Small intestine (tissue), 7 donors: ENCODE measurements around the gene GFRA1. TPM values are rescaled to one million over a fixed set of nuclear protein-coding genes. Genes with fewer than 3 reads are reported as not detected.
"Not testable (repeated sequence)": the region's sequence is repeated elsewhere in the genome, so short reads cannot be mapped to it uniquely, and the experiment has no call there.

Experiments
- DNase-seq, 2 donors: peaks; one replicate each; pipeline versions ENCODE4 v3.0.0 to v3.0.0-alpha.2; 2013
- FAIRE-seq: peaks from 2 replicates; lab custom pipeline; 2012; peaks lifted over from hg19 to GRCh38; lab: Jason Lieb, UNC
- H3K27ac ChIP-seq, 3 donors: one replicate each; pipeline ENCODE4 v1.5.1; 2013; ENCODE audit warnings: low read length in 2 of 3, mild to moderate bottlenecking in 2 of 3, control low read depth in 1 of 3, inconsistent platforms in 1 of 3, low read depth in 1 of 3, moderate library complexity in 1 of 3
- H3K27me3 ChIP-seq, 3 donors: one replicate each; pipeline ENCODE4 v1.6.1; 2013; ENCODE audit warnings: low read length in 3 of 3, inconsistent platforms in 1 of 3; ENCODE audit not compliant: control insufficient read depth in 3 of 3, insufficient read depth in 3 of 3
- H3K36me3 ChIP-seq, 3 donors: one replicate each; pipeline ENCODE4 v1.6.1; 2013; ENCODE audit warnings: low read length in 3 of 3, inconsistent platforms in 1 of 3, low read depth in 1 of 3, mild to moderate bottlenecking in 1 of 3, moderate library complexity in 1 of 3; ENCODE audit not compliant: control insufficient read depth in 3 of 3, insufficient read depth in 2 of 3
- H3K4me1 ChIP-seq, 3 donors: one replicate each; pipeline ENCODE4 v1.6.1; 2013; ENCODE audit warnings: low read length in 2 of 3, inconsistent platforms in 1 of 3, low read depth in 1 of 3, mild to moderate bottlenecking in 1 of 3, moderate library complexity in 1 of 3; ENCODE audit not compliant: control insufficient read depth in 3 of 3, insufficient read depth in 2 of 3
- H3K4me3 ChIP-seq, 3 donors: one replicate each; pipeline ENCODE4 v1.5.1; 2013; ENCODE audit warnings: low read length in 3 of 3, control low read depth in 1 of 3, inconsistent platforms in 1 of 3, low read depth in 1 of 3, mild to moderate bottlenecking in 1 of 3, moderate library complexity in 1 of 3
- H3K9me3 ChIP-seq, 2 donors: one replicate each; pipeline ENCODE4 v1.6.1; 2013; ENCODE audit warnings: low read depth in 1 of 2, low read length in 1 of 2; ENCODE audit not compliant: control insufficient read depth in 2 of 2, insufficient read depth in 1 of 2
- WGBS, 3 donors: extraction: QIAGEN DNeasy Blood & Tissue Kit; methylation state at CpG; one replicate each; pipeline ENCODE4 v1.1.7; 2013; 5-methylcytosine and 5-hydroxymethylcytosine counted together
- polyA plus RNA-seq, 4 donors: library from polyadenylated mRNA; stranded (reverse) in 3 of 4; unstranded in 1 of 4; fragments of 200-250 nt in 3 of 4; fragments of 120-200 nt in 1 of 4; gene quantifications; one replicate each; pipeline versions ENCODE4 v1.2.1 to v1.2.3, GENCODE V29; 2013
- donor health status: healthy with polysubstance abuse.
- donor health status: control.
- donor health status: control.
- donor health status: Bipolar disorder and iron deficiency.
- donor health status: healthy.

The GFRA1 gene
- polyA plus RNA-seq, 4 donors: 0.22 to 7.4 (median 1.6) TPM

DNA sequence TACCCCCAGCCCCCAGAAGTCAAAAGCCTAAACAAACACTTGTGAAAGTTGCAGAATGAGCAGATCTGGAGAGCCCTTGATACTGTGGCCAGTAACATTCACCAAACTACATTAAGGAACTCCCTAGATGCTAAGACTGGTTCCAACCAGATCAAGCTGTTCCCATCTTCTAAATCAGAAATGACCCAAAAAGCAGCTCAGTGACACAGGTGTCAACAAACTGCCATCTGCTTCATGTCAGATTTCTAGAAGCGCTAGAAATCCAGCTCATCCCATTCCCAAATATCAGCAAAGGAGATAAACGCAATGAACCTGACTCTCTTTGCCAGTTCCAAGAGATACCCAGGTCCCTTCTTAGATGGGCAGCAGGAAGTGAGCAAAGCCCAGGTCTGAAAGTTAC, 90.6 kb downstream of the GFRA1 start:
- H3K27ac ChIP-seq: no peak overlapping the region
- no peaks in the 10 kb centered on the region for H3K36me3 ChIP-seq
- 84 to 85% (median 85%) methylated on average over 2 of the region's 2 CpGs for WGBS, 3 donors
- no peak for DNase-seq
- H3K9me3 ChIP-seq: no peaks in the 10 kb centered on the region
- H3K27me3 ChIP-seq: no peaks in the 10 kb centered on the region
- H3K4me1 ChIP-seq: peaks cover 0 to 5% (median 0%) of the 10 kb centered on the region in 3 donors
- no peak for FAIRE-seq
- no peak overlapping the region for H3K4me3 ChIP-seq

DNA sequence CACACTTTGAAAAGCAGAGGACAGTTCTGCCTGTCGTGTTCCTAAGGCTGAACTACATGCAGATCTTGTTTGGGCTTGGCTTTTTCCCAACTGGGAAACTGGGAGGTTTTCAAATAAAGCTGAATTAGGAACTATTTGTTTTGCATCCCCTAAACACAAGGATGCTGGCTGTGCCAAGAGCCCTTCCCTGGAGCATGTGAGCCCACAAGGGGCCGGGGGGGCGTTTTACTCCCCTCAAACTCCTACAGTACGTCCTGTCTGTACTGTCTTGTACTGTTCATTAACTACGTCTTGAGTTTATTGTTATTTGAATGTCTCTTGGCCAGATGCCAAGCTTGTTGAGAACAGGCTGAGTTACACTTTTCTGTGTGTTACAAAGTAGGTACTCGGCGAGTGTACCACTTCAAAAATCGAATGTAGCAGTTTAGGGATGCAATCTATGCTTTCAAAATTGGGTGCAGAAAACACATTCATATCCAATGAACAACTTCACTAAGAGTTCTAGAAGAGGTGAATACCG, 94.9 kb downstream of the GFRA1 start:
- 41 to 55% (median 43%) methylated on average over 9 of the region's 9 CpGs for WGBS, 3 donors
- no peaks in the 10 kb centered on the region for H3K9me3 ChIP-seq
- no peak overlapping the region for H3K4me3 ChIP-seq
- H3K4me1 ChIP-seq: peaks cover 0 to 5% (median 0%) of the 10 kb centered on the region in 3 donors
- H3K36me3 ChIP-seq: no peaks in the 10 kb centered on the region
- H3K27me3 ChIP-seq: no peaks in the 10 kb centered on the region
- FAIRE-seq (no peak), DNase-seq (no peak)
- H3K27ac ChIP-seq: no peak overlapping the region

DNA sequence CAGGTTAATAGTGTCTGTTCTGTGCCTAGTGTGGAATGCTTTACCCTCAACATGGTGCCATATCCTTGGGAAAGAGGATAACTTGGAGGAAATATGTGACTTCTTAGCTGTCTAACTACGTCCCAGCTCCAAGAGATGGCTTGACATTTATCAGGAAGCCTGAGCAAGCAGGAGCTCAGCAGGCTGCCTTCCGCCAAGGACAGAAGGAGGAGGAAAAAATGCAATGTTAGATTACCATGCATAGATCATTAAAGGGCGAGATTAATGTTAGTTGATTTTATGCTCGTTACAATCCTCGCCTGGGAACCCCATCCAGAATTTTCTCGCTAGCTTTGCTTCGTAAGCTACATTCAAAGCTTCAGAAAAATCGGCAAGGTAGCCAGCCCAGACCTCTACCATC, 97.8 kb downstream of the GFRA1 start:
- FAIRE-seq (no peak), DNase-seq (no peak)
- Histone ChIP-seq H3K4me3 (no peak overlapping the region), H3K36me3 (no peaks in the 10 kb centered on the region), H3K4me1 (peaks cover 0 to 5% (median 0%) of the 10 kb centered on the region in 3 donors), H3K27me3 (no peaks in the 10 kb centered on the region), H3K9me3 (no peaks in the 10 kb centered on the region), H3K27ac (no peak overlapping the region)
- 89 to 92% (median 90%) methylated on average over 8 of the region's 8 CpGs for WGBS, 3 donors

DNA sequence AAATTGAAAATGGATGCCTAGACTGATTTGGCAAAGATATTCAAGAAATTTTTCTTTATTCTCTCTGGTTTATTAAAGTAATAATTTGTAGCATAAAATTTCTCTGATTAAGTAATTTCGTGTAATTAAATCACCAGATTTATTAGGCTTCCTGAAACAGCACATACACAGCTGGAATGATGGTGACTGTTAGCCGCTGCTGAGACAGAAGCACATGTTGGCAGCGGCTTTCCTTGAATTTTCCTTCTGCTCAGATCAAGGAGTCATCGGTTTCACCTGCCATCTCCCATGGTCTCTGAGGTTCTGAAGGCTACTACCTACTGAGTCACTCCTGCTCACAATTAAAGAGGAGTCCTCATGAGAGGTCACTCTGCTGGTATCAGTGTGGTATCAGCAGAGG, 101.5 kb downstream of the GFRA1 start:
- Histone ChIP-seq H3K4me1 (no peaks in the 10 kb centered on the region), H3K4me3 (no peak overlapping the region), H3K36me3 (no peaks in the 10 kb centered on the region), H3K27ac (no peak overlapping the region), H3K27me3 (no peaks in the 10 kb centered on the region), H3K9me3 (peaks cover 0 to 8% of the 10 kb centered on the region in 2 donors)
- no peak for FAIRE-seq
- DNase-seq: no peak
- WGBS, 3 donors: 81 to 88% (median 87%) methylated on average over 4 of the region's 4 CpGs

DNA sequence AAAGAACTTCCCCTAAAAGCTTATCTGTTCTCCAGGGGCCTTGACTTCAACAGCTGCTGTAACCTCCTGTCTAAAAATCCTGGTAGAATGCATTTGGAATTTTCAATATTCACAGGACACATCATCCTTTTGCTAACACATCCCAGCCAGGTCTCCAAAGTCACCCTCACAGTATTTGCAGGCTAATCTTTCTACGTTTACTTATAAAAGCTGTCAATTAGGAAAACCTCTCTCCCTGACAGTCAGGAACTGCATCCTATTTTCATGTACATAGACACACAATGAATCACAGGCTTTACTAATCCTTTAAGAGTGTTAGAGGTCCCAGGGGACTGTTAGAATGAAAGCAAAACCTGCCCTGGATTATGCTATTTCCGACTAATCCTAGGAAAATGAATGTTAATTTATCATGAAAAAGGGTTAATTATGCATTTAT, 102.2 kb downstream of the GFRA1 start:
- peaks cover 0 to 8% of the 10 kb centered on the region in 2 donors for H3K9me3 ChIP-seq
- H3K36me3 ChIP-seq: no peaks in the 10 kb centered on the region
- WGBS, 3 donors: 46 to 60% (median 52%) methylated on average over 2 of the region's 2 CpGs
- DNase-seq: no peak
- H3K4me1 ChIP-seq: no peaks in the 10 kb centered on the region
- no peak overlapping the region for H3K4me3 ChIP-seq
- no peaks in the 10 kb centered on the region for H3K27me3 ChIP-seq
- no peak overlapping the region for H3K27ac ChIP-seq
- FAIRE-seq: no peak

DNA sequence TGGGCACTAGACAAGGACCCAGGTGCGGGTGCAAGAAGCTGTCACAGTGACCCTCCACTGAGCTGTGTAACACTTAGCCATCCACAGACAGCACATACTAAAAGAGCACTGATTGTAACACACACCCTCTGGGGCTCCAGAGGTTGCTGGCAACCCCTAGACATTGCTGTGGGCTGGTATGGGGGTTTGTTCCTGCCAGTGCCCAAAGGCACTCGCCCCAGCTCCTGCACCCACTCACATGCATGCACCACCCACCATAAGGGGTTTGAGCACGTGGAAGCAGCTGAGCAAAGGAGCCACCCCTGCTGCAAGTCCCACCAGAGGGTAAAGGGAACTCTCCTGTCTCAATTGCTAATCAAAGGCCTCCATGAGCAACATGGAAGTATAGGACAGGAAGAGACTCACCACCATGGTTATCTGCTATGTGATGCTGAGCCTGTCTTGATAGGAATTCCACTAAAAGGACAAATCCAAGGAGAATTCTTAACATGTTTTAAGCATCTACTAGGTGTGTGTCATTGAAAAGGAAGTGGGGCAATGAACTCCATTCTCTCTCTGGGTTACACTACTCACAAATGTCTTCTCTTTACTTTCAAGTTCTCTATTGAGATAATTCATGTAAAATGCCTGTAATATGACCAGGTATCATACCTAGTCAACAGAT, 103.1 kb downstream of the GFRA1 start:
- no peaks in the 10 kb centered on the region for H3K27me3 ChIP-seq
- H3K4me3 ChIP-seq: no peak overlapping the region
- H3K9me3 ChIP-seq: peaks cover 0 to 8% of the 10 kb centered on the region in 2 donors
- WGBS, 3 donors: 57 to 73% (median 66%) methylated on average over 3 of the region's 3 CpGs
- FAIRE-seq (no peak), DNase-seq (no peak)
- no peaks in the 10 kb centered on the region for H3K36me3 ChIP-seq
- H3K27ac ChIP-seq: no peak overlapping the region
- no peaks in the 10 kb centered on the region for H3K4me1 ChIP-seq

DNA sequence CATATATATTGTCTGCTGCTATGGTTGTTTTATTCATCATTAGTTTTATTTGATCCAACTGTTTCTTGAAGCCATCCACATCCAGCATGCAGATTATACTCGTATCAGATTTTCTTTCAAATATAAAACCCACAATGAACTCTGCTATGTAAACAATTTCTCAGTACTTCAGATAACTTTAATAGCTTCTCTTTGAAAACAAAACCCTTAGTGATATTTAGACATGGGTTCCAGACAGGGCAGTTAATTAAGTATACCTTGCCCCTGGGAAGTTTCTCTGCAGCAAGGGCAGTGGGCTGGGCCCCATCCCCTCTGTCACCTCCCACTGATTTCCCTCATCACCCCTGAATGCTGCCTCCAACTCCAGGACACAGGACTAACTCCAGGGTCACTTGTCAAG, 104.3 kb downstream of the GFRA1 start:
- Histone ChIP-seq H3K36me3 (no peaks in the 10 kb centered on the region), H3K4me1 (no peaks in the 10 kb centered on the region), H3K4me3 (no peak overlapping the region), H3K27ac (no peak overlapping the region), H3K9me3 (peaks cover 0 to 8% of the 10 kb centered on the region in 2 donors), H3K27me3 (no peaks in the 10 kb centered on the region)
- DNase-seq (no peak), FAIRE-seq (no peak)
- 12 to 45% (median 34%) methylated on average over 1 of the region's 1 CpG for WGBS, 3 donors

DNA sequence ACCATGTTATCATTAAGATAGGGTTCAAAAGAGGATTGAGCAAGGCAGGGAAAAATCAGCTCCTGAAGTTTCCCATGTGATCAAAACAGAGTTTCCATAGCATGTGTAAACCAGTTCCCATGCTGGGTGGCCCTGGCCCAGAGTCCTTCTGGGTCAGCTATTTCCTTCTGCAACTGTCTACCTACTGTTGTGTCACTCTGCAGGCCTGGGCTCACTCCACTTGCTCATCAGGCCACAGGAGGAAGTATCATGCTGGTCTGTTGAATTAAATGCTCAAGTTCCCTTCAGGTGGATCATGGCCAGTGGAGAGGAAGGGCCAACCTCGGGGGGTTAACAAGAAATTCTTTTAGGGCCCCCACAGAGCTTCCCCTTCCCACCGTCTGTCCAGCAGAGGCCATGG, 104.7 kb downstream of the GFRA1 start:
- H3K36me3 ChIP-seq: no peaks in the 10 kb centered on the region
- H3K27ac ChIP-seq: no peak overlapping the region
- 28 to 52% (median 35%) methylated on average over 2 of the region's 2 CpGs for WGBS, 3 donors
- H3K4me1 ChIP-seq: no peaks in the 10 kb centered on the region
- peaks cover 0 to 8% of the 10 kb centered on the region in 2 donors for H3K9me3 ChIP-seq
- FAIRE-seq: no peak
- H3K4me3 ChIP-seq: no peak overlapping the region
- no peaks in the 10 kb centered on the region for H3K27me3 ChIP-seq
- DNase-seq: no peak

DNA sequence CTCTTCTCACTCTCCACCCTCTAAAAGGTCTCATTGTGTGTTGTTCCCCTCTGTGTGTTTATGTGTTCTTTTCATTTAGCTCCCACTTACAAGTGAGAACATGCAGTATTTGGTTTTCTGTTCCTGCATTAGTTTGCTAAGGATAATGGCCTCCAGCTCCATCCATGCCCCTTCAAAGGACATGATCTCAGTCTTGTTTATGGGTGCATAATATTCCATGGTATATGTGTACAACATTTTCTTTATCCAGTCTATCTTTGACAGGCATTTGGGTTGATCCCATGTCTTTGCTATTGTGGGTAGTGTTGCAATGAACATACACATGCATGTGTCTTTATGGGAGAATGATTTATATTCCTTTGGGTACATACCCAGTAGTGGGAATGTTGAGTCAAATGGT, 107.1 kb downstream of the GFRA1 start:
- not testable (repeated sequence) for FAIRE-seq, H3K27me3 ChIP-seq, H3K9me3 ChIP-seq, H3K4me1 ChIP-seq, DNase-seq, H3K27ac ChIP-seq, H3K4me3 ChIP-seq, H3K36me3 ChIP-seq
